Measurements from ENCODE around the gene FAF1.

- no peak for TF ChIP-seq CTCF (IDR thresholded peaks at IDR 0.05)
- no peak for TF ChIP-seq POLR2A (IDR thresholded peaks at IDR 0.05)
Measured at GRCh38 chr1:50989694-50990093, 29.6 kb upstream of the FAF1 start.

Measured in esophagus squamous epithelium (tissue), 4 donors.